Sigmoid colon (tissue), 7 donors: ENCODE data around the gene ZNF439. TPM values are rescaled to one million over a fixed set of nuclear protein-coding genes. Genes with fewer than 3 reads are reported as not detected.

Source experiments
- DNase-seq: peaks from one replicate; pipeline ENCODE4 v3.0.0-alpha.2; 2019
- H3K27ac ChIP-seq, 4 donors: fragments of 200-600 bp; sonication (generic); one replicate each; pipeline ENCODE4 v1.5.1; 2016 to 2019; ENCODE audit warnings: mild to moderate bottlenecking in 1 of 4
- H3K27me3 ChIP-seq, 3 donors: fragments of 200-600 bp; sonication (generic); one replicate each; pipeline ENCODE4 v1.5.1; 2019; ENCODE audit warnings: mild to moderate bottlenecking in 1 of 3
- H3K36me3 ChIP-seq, 4 donors: fragments of 200-600 bp; sonication (generic); one replicate each; pipeline ENCODE4 v1.5.1; 2016 to 2019
- H3K4me1 ChIP-seq, 4 donors: fragments of 200-600 bp; sonication (generic); one replicate each; pipeline ENCODE4 v1.5.1; 2017 to 2019
- H3K4me3 ChIP-seq, 4 donors: fragments of 200-600 bp; sonication (generic); one replicate each; pipeline ENCODE4 v1.5.1; 2017 to 2019; ENCODE audit warnings: mild to moderate bottlenecking in 2 of 4, moderate library complexity in 1 of 4
- H3K9me3 ChIP-seq, 4 donors: fragments of 200-600 bp in 3 of 4; sonication (generic) in 3 of 4; one replicate each; pipeline versions ENCODE4 v1.5.1 to v1.6.1; 2013 to 2019
- EP300 ChIP-seq, 4 donors: sonication (generic); formaldehyde crosslinking; IDR thresholded peaks; one replicate each; pipeline ENCODE4 v1.6.1; 2017; ENCODE audit warnings: antibody characterized with exemption in 4 of 4
- POLR2A ChIP-seq, 2 donors: fragments of 450-650 bp; IDR thresholded peaks; one replicate each; pipeline ENCODE4 v1.6.1; 2016; ENCODE audit warnings: antibody characterized with exemption in 2 of 2, mild to moderate bottlenecking in 2 of 2, moderate library complexity in 2 of 2
- POLR2AphosphoS5 ChIP-seq, 4 donors: sonication (generic); formaldehyde crosslinking; IDR thresholded peaks; one replicate each; pipeline ENCODE4 v1.6.1; 2017; ENCODE audit warnings: antibody characterized with exemption in 4 of 4
- WGBS, 2 donors: extraction: QIAGEN DNeasy Blood & Tissue Kit; methylation state at CpG; one replicate each; pipeline ENCODE4 v1.1.7; 2013; 5-methylcytosine and 5-hydroxymethylcytosine counted together
- intact Hi-C: fragments of 100-400 bp; cut with DNase I; formaldehyde crosslinking; loops from one replicate; pipeline ENCODE4 v1.15.1; 2023
- polyA plus RNA-seq, 3 donors: library from polyadenylated mRNA; stranded (reverse); fragments of 200-250 nt; gene quantifications; one replicate each; pipeline ENCODE4 v1.2.3, GENCODE V29; 2013
- total RNA-seq, 4 donors: library from RNA; depleted of rRNA; stranded (reverse); fragments of >200 nt; gene quantifications; one replicate each; pipeline ENCODE4 v1.1.0, GENCODE V29; 2016
- TF ChIP-seq, protein P1 (sequence below), 4 experiments: fragments of 450-650 bp in 3 of 4; fragments of 200-600 bp in 1 of 4; IDR thresholded peaks; one replicate each; pipeline ENCODE4 v1.5.1; 2016 to 2019; ENCODE audit warnings: antibody characterized with exemption in 4 of 4, mild to moderate bottlenecking in 3 of 4, moderate library complexity in 2 of 4
- donor health status: healthy with polysubstance abuse.
- donor health status: Bipolar disorder and iron deficiency.
- donor health status: healthy.

The ZNF439 gene
- total RNA-seq (1 to 10 TPM; 4.8 to 8.6 (median 6.5) TPM), polyA plus RNA-seq (1 to 10 TPM; 2.4 to 5.9 (median 3.9) TPM)

DNA sequence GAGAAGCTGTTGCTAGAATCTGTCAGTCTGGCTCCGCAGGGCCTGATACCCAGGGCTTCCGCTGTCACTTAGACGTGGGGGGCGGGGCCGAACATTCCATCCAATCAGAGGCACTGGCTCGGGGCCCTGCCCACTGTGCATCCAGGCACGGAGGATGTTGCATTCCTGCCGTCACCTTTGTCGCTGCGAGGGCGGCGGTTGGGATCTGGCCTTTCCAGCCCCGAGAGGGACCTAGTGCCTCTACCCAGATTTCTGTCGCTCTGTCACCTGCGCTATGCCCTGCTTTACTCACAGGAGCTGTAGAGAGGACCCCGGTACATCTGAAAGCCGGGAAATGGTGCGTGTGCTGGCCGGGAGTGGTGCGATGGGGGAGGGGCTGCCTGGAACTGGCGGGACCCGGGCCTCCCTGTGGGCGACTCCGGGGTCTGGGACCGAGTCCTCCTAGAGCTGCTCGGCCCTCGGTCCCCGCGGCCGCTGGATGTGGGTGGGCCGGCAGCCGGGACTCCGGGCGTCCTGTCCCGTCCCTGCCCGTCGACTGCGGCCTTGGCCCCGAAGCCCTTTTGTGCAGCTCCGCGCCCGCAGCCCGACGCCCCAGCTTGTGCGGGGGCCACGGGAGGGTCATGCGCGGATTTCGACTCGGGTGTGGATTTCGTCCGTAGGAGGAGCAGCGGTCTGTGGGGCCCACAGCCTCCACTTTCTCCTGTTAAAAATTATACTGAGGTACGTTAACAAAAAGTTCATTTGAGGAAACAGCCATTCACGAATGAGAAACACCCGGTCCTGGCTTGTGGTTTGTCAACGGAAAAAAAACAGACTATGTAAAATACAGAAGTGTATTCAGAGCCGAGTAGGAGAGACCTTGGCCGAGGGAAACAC lies at the start of gene ZNF439:
ZNF439 (plus strand) TSS at position 133 of the 876 bp plus-strand sequence; CDS start at position 275, 142 bp downstream.
- Histone ChIP-seq H3K27ac (peak within 1 kb of the TSS; percentile 52 to 81 (median 68)), H3K4me1 (peaks cover 0 to 23% (median 11%) of the 10 kb centered on the region in 4 donors), H3K36me3 (no peaks in the 10 kb centered on the region), H3K9me3 (no peaks in the 10 kb centered on the region), H3K27me3 (no peaks in the 10 kb centered on the region), H3K4me3 (peak within 1 kb of the TSS; percentile 51 to 68 (median 56))
- 1% methylated on average over 59 of the region's 59 CpGs for WGBS, 2 donors
- DNase-seq: peak; percentile 92
- TF ChIP-seq EP300 (IDR thresholded peaks at IDR 0.05): no peak
- TF ChIP-seq POLR2AphosphoS5 (IDR thresholded peaks at IDR 0.05): peak in 2 of 4 donors; percentile 65 to 81
- TF ChIP-seq, protein P1, sequence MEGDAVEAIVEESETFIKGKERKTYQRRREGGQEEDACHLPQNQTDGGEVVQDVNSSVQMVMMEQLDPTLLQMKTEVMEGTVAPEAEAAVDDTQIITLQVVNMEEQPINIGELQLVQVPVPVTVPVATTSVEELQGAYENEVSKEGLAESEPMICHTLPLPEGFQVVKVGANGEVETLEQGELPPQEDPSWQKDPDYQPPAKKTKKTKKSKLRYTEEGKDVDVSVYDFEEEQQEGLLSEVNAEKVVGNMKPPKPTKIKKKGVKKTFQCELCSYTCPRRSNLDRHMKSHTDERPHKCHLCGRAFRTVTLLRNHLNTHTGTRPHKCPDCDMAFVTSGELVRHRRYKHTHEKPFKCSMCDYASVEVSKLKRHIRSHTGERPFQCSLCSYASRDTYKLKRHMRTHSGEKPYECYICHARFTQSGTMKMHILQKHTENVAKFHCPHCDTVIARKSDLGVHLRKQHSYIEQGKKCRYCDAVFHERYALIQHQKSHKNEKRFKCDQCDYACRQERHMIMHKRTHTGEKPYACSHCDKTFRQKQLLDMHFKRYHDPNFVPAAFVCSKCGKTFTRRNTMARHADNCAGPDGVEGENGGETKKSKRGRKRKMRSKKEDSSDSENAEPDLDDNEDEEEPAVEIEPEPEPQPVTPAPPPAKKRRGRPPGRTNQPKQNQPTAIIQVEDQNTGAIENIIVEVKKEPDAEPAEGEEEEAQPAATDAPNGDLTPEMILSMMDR (IDR thresholded peaks at IDR 0.05): no peak
- peak; percentile 32 to 39 for TF ChIP-seq POLR2A (IDR thresholded peaks at IDR 0.05)
- intact Hi-C loops: no loop called here

DNA sequence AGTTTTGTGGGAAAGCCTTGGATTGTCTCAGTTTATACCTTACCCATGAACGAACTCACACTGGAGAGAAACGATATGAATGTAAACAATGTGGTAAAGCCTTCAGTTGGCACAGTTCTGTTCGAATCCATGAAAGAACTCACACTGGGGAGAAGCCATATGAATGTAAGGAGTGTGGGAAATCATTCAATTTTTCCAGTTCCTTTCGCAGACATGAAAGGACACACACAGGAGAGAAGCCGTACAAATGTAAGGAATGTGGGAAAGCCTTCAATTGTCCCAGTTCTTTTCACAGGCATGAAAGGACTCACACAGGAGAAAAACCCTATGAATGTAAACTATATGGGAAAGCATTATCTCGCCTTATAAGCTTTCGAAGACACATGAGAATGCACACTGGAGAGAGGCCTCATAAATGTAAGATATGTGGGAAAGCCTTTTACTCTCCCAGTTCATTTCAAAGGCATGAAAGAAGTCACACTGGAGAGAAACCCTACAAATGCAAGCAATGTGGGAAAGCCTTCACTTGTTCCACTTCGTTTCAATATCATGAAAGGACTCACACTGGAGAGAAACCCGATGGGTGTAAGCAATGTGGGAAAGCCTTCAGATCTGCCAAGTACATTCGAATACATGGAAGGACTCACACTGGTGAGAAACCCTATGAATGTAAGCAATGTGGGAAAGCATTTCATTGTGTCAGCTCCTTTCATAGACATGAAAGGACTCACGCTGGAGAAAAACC lies 42.0 kb upstream of the ZNF439 start:
- Histone ChIP-seq H3K27ac (no peak overlapping the region), H3K4me1 (no peaks in the 10 kb centered on the region), H3K27me3 (no peaks in the 10 kb centered on the region), H3K4me3 (no peak overlapping the region), H3K36me3 (peaks cover 7 to 28% (median 13%) of the 10 kb centered on the region in 4 donors), H3K9me3 (peaks cover 4 to 23% (median 12%) of the 10 kb centered on the region in 4 donors)
- no peak for DNase-seq
- intact Hi-C loops: no loop called here
- TF ChIP-seq POLR2AphosphoS5 (IDR thresholded peaks at IDR 0.05): no peak
- no peak for TF ChIP-seq POLR2A (IDR thresholded peaks at IDR 0.05)
- no peak for TF ChIP-seq EP300 (IDR thresholded peaks at IDR 0.05)
- TF ChIP-seq, protein P1 (IDR thresholded peaks at IDR 0.05): no peak
- WGBS, 2 donors: 94 to 96% methylated on average over 11 of the region's 11 CpGs

DNA sequence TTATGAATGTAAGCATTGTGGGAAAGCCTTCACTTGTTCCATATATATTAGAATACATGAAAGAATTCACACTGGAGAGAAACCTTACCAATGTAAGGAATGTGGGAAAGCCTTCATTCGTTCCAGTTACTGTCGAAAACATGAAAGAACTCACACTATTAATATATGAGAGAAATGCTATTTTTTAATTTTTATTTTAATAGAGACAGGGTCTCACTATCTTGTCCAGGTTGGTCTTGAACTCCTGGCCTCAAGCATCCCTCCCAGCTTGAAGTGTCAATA lies 41.5 kb upstream of the ZNF439 start:
- no peaks in the 10 kb centered on the region for H3K27me3 ChIP-seq
- TF ChIP-seq POLR2AphosphoS5 (IDR thresholded peaks at IDR 0.05) (no peak), POLR2A (IDR thresholded peaks at IDR 0.05) (no peak), EP300 (IDR thresholded peaks at IDR 0.05) (no peak)
- TF ChIP-seq, protein P1 (IDR thresholded peaks at IDR 0.05): no peak
- no peak for DNase-seq
- H3K27ac ChIP-seq: no peak overlapping the region
- peaks cover 4 to 23% (median 12%) of the 10 kb centered on the region in 4 donors for H3K9me3 ChIP-seq
- 92 to 95% methylated on average over 2 of the region's 2 CpGs for WGBS, 2 donors
- no peak overlapping the region for H3K4me3 ChIP-seq
- no peaks in the 10 kb centered on the region for H3K4me1 ChIP-seq
- intact Hi-C loops: no loop called here
- peaks cover 7 to 28% (median 13%) of the 10 kb centered on the region in 4 donors for H3K36me3 ChIP-seq

DNA sequence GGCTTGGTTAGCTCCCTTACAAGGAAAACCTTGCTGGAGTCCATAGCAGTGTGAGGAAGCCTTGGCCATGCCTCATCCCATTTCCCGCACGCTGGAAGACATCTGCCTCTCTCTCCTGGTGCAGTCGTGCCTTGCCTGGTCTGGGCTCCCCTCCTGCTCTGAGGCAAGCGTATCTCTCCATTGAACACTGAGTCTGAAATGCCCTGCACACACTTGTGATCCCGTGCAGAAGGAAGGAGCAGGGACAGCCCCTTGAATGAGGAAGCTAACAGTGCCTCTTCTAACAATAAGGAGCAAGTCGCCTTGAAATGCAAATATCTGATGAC lies 34.9 kb upstream of the ZNF439 start:
- DNase-seq: no peak
- intact Hi-C loops: loop anchor here (1.0 kb wide), 1 partner anchor 15 kb away; the partner anchor contains the start of gene ZNF491
- peaks cover 0 to 7% (median 0%) of the 10 kb centered on the region in 4 donors for H3K36me3 ChIP-seq
- WGBS, 2 donors: 2 to 3% methylated on average over 6 of the region's 6 CpGs
- H3K4me3 ChIP-seq: peak overlapping the region; percentile 63 to 95 (median 89)
- no peaks in the 10 kb centered on the region for H3K9me3 ChIP-seq
- peak overlapping the region; percentile 86 to 96 (median 94) for H3K27ac ChIP-seq
- H3K27me3 ChIP-seq: no peaks in the 10 kb centered on the region
- TF ChIP-seq, protein P1 (IDR thresholded peaks at IDR 0.05): no peak
- TF ChIP-seq EP300 (IDR thresholded peaks at IDR 0.05) (no peak), POLR2AphosphoS5 (IDR thresholded peaks at IDR 0.05) (no peak), POLR2A (IDR thresholded peaks at IDR 0.05) (no peak)
- H3K4me1 ChIP-seq: peaks cover 0 to 20% (median 16%) of the 10 kb centered on the region in 4 donors
